IMR-90 (cell line): Measurements from ENCODE around the gene GRIA4. TPM values are rescaled to one million over a fixed set of nuclear protein-coding genes. Genes with fewer than 3 reads are reported as not detected.

Experiments used
- ATAC-seq: fragments of 200-7000 bp; cut with Tn5 transposase; 2 replicates; pipeline ENCODE4 v1.9.1; 2020; ENCODE audit warnings: low read depth, mild to moderate bottlenecking, moderate library complexity
- BruUV-seq: library from RNA; stranded (reverse); fragments of 400-500 nt; replicated peaks from 2 replicates; lab custom pipeline; 2021; lab: Mats Ljungman, UMichigan
- CTCF ChIA-PET: fragments of 300-600 bp; formaldehyde crosslinking; extraction: SDS; loops from one replicate; lab custom pipeline; 2021; ENCODE audit warnings: antibody characterized with exemption; lab: Yijun Ruan, JAX
- POLR2A ChIA-PET: fragments of 300-600 bp; sonication (Branson Sonifier 250); formaldehyde crosslinking; loops from one replicate; lab custom pipeline; 2022; ENCODE audit warnings: antibody characterized with exemption; ENCODE audit not compliant: unreplicated experiment; lab: Charles Lee
- DNase-seq: peaks from one replicate; pipeline ENCODE4 v3.0.0; 2013
- H2AFZ ChIP-seq: replicated peaks from 2 replicates; pipeline ENCODE3; 2013; ENCODE audit warnings: low read length, mild to moderate bottlenecking; ENCODE audit not compliant: poor library complexity
- H2AK5ac ChIP-seq: 2 replicates; pipeline ENCODE4 v1.6.1; 2013; ENCODE audit warnings: low read depth, low read length, inconsistent platforms
- H2AK9ac ChIP-seq: replicated peaks from 2 replicates; pipeline ENCODE3; 2013; ENCODE audit warnings: mild to moderate bottlenecking, low read depth, low read length, moderate library complexity; ENCODE audit not compliant: poor library complexity
- H2BK120ac ChIP-seq: 2 replicates; pipeline ENCODE4 v1.6.1; 2013; ENCODE audit warnings: low read depth, low read length, inconsistent platforms
- H2BK15ac ChIP-seq: 3 replicates; pipeline ENCODE4 v1.6.1; 2013; ENCODE audit warnings: low read depth, low read length, inconsistent platforms
- H2BK20ac ChIP-seq: 2 replicates; pipeline ENCODE4 v1.6.1; 2013; ENCODE audit warnings: low read depth, mild to moderate bottlenecking, inconsistent platforms, low read length, moderate library complexity
- H2BK5ac ChIP-seq: 2 replicates; pipeline ENCODE4 v1.6.1; 2013; ENCODE audit warnings: mild to moderate bottlenecking, low read depth, low read length, inconsistent platforms; ENCODE audit not compliant: poor library complexity, severe bottlenecking
- H3K14ac ChIP-seq: replicated peaks from 2 replicates; pipeline ENCODE4 v1.6.1; 2013; ENCODE audit warnings: low read depth, low read length, inconsistent platforms
- H3K18ac ChIP-seq: 2 replicates; pipeline ENCODE4 v1.6.1; 2013; ENCODE audit warnings: low read depth, low read length, control low read depth
- H3K23ac ChIP-seq: 2 replicates; pipeline ENCODE4 v1.6.1; 2013; ENCODE audit warnings: low read depth, low read length, inconsistent platforms
- H3K27ac ChIP-seq: 2 replicates; pipeline ENCODE4 v1.5.1; 2013; ENCODE audit warnings: mild to moderate bottlenecking, control low read depth, low read length; ENCODE audit not compliant: insufficient read depth
- H3K27me3 ChIP-seq: 2 replicates; pipeline ENCODE4 v1.6.1; 2013; ENCODE audit warnings: low read length; ENCODE audit not compliant: control insufficient read depth, insufficient read depth
- H3K36me3 ChIP-seq: 2 replicates; pipeline ENCODE4 v1.6.1; 2013; ENCODE audit warnings: low read length, mixed read lengths; ENCODE audit not compliant: control insufficient read depth, insufficient read depth
- H3K4ac ChIP-seq: 2 replicates; pipeline ENCODE4 v1.6.1; 2013; ENCODE audit warnings: low read depth, low read length, inconsistent platforms
- H3K4me1 ChIP-seq: 2 replicates; pipeline ENCODE4 v1.6.1; 2013; ENCODE audit warnings: low read length, mixed read lengths; ENCODE audit not compliant: control insufficient read depth, insufficient read depth
- H3K4me2 ChIP-seq: 2 replicates; pipeline ENCODE4 v1.6.1; 2013; ENCODE audit warnings: low read depth, mild to moderate bottlenecking, control low read depth, low read length, moderate library complexity
- H3K4me3 ChIP-seq: 2 replicates; pipeline ENCODE4 v1.5.1; 2013; ENCODE audit warnings: low read depth, mild to moderate bottlenecking, control low read depth, low read length, moderate library complexity; ENCODE audit not compliant: insufficient read depth
- H3K56ac ChIP-seq: 2 replicates; pipeline ENCODE4 v1.6.1; 2013; ENCODE audit warnings: low read length, inconsistent platforms; ENCODE audit not compliant: insufficient read depth; ENCODE audit errors: extremely low read depth
- H3K79me1 ChIP-seq, 2 experiments: 2 replicates each; pipeline ENCODE4 v1.6.1; 2013; ENCODE audit warnings: low read length in 2 of 2, inconsistent platforms in 1 of 2, low read depth in 1 of 2
- H3K9ac ChIP-seq: 2 replicates; pipeline ENCODE4 v1.6.1; 2013; ENCODE audit warnings: low read depth, low read length, control low read depth
- H3K9me1 ChIP-seq: 2 replicates; pipeline ENCODE4 v1.6.1; 2013; ENCODE audit warnings: low read length, inconsistent platforms; ENCODE audit not compliant: insufficient read depth
- H3K9me3 ChIP-seq: 2 replicates; pipeline ENCODE4 v1.6.1; 2013; ENCODE audit warnings: low read length; ENCODE audit not compliant: control insufficient read depth, insufficient read depth
- H4K20me1 ChIP-seq: 2 replicates; pipeline ENCODE4 v1.6.1; 2013; ENCODE audit warnings: low read length, inconsistent platforms; ENCODE audit not compliant: insufficient read depth
- H4K5ac ChIP-seq: 2 replicates; pipeline ENCODE4 v1.6.1; 2013; ENCODE audit warnings: mild to moderate bottlenecking, low read depth, low read length, control low read depth
- H4K8ac ChIP-seq, 2 experiments: 2 replicates each; pipeline ENCODE4 v1.6.1; 2013; ENCODE audit warnings: low read depth in 2 of 2, low read length in 2 of 2, control low read depth in 1 of 2, inconsistent platforms in 1 of 2
- H4K91ac ChIP-seq: 2 replicates; pipeline ENCODE4 v1.6.1; 2013; ENCODE audit warnings: low read depth, low read length, inconsistent platforms; ENCODE audit not compliant: insufficient read depth
- BHLHE40 ChIP-seq: fragments of 150-350 bp; IDR thresholded peaks from 2 replicates; pipeline ENCODE4 v1.6.1; 2016; ENCODE audit warnings: mild to moderate bottlenecking, low read depth, low read length
- CEBPB ChIP-seq: IDR thresholded peaks from 2 replicates; pipeline ENCODE4 v1.6.1; 2012; ENCODE audit warnings: low read depth, low read length, improper control_type of control experiment
- CHD1 ChIP-seq: IDR thresholded peaks from 2 replicates; pipeline ENCODE4 v1.6.1; 2012; ENCODE audit warnings: low read depth, low read length, improper control_type of control experiment
- FOS ChIP-seq: fragments of 150-350 bp; IDR thresholded peaks from 2 replicates; pipeline ENCODE4 v1.6.1; 2016; ENCODE audit warnings: low read depth, low read length
- MAFK ChIP-seq: IDR thresholded peaks from 2 replicates; pipeline ENCODE4 v1.6.1; 2012; ENCODE audit warnings: low read depth, low read length, improper control_type of control experiment
- MAZ ChIP-seq: IDR thresholded peaks from 2 replicates; pipeline ENCODE4 v1.6.1; 2012; ENCODE audit warnings: low read depth, mild to moderate bottlenecking, low read length, improper control_type of control experiment, moderate library complexity, borderline replicate concordance
- MXI1 ChIP-seq: IDR thresholded peaks from 2 replicates; pipeline ENCODE4 v1.6.1; 2012; ENCODE audit warnings: low read depth, mild to moderate bottlenecking, low read length, moderate library complexity, borderline replicate concordance
- NFE2L2 ChIP-seq: fragments of 150-350 bp; IDR thresholded peaks from 2 replicates; pipeline ENCODE4 v1.6.1; 2016; ENCODE audit warnings: low read depth, mild to moderate bottlenecking, low read length
- POLR2A ChIP-seq: IDR thresholded peaks from 2 replicates; pipeline ENCODE4 v1.6.1; 2012; ENCODE audit warnings: mild to moderate bottlenecking, low read depth, low read length
- RAD21 ChIP-seq: IDR thresholded peaks from 2 replicates; pipeline ENCODE4 v1.6.1; 2012; ENCODE audit warnings: low read length, improper control_type of control experiment
- RCOR1 ChIP-seq: IDR thresholded peaks from 2 replicates; pipeline ENCODE4 v1.6.1; 2012; ENCODE audit warnings: mild to moderate bottlenecking, low read length, improper control_type of control experiment; ENCODE audit not compliant: insufficient replicate concordance
- RFX5 ChIP-seq: IDR thresholded peaks from 2 replicates; pipeline ENCODE4 v1.8.0; 2012; ENCODE audit warnings: low read depth, mild to moderate bottlenecking, low read length, moderate library complexity
- SMC3 ChIP-seq: fragments of 150-350 bp; IDR thresholded peaks from 2 replicates; pipeline ENCODE4 v1.6.1; 2016; ENCODE audit warnings: low read depth, mild to moderate bottlenecking, antibody characterized with exemption, low read length, moderate library complexity
- WGBS, 2 experiments: methylation state at CpG; one replicate each; pipeline versions ENCODE4 v1.1.5 to v1.1.7; 2013; ENCODE audit warnings: missing lambda C conversion rate in 2 of 2; ENCODE audit not compliant: insufficient read length in 1 of 2; ENCODE audit errors: extremely low coverage in 2 of 2; 5-methylcytosine and 5-hydroxymethylcytosine counted together
- dilution Hi-C: fragments of 300-500 bp; cut with HindIII; formaldehyde crosslinking; loops from one replicate; pipeline ENCODE4 v1.14.3; 2018; ENCODE audit warnings: low sequenced_read_pairs; ENCODE audit not compliant: unreplicated experiment
- in situ Hi-C: fragments of 300-500 bp; cut with MboI; formaldehyde crosslinking; loops from 3 replicates; pipeline ENCODE4 v1.14.3; 2019; ENCODE audit warnings: low sequenced_read_pairs, inconsistent platforms, mixed read lengths
- intact Hi-C: fragments of 100-400 bp; cut with micrococcal nuclease; formaldehyde crosslinking; loops from 2 replicates; pipeline ENCODE4 v1.10.0; 2022
- polyA plus RNA-seq, 3 experiments: library from polyadenylated mRNA; depleted of rRNA; stranded (reverse); fragments of >200 nt; gene quantifications; 2 replicates each; pipeline ENCODE4 v1.2.3, GENCODE V29; 2012; ENCODE audit warnings: low replicate concordance in 1 of 3
- total RNA-seq: library from RNA; depleted of rRNA; stranded (reverse); fragments of >200 nt; gene quantifications from 2 replicates; pipeline ENCODE4 v1.2.3, GENCODE V29; 2012
- TF ChIP-seq, protein P1 (sequence below): fragments of 150-350 bp; IDR thresholded peaks from 2 replicates; pipeline ENCODE4 v1.6.1; 2016; ENCODE audit warnings: low read depth, mild to moderate bottlenecking, low read length, moderate library complexity, borderline replicate concordance
- TF ChIP-seq, protein P2 (sequence below): conservative IDR thresholded peaks from 2 replicates; pipeline ENCODE4 v1.5.1; 2012; ENCODE audit warnings: mild to moderate bottlenecking, low read depth, low read length, improper control_type of control experiment
- TF ChIP-seq, protein P3 (sequence below): fragments of 150-350 bp; IDR thresholded peaks from 2 replicates; pipeline ENCODE4 v1.6.1; 2017; ENCODE audit warnings: mild to moderate bottlenecking, antibody characterized with exemption, low read length, low read depth

GRIA4 gene
- total and polyA plus RNA-seq, 2 of the 4 experiments (the other 2 are of a cell fraction), result 0.36 to 1.0 TPM

DNA sequence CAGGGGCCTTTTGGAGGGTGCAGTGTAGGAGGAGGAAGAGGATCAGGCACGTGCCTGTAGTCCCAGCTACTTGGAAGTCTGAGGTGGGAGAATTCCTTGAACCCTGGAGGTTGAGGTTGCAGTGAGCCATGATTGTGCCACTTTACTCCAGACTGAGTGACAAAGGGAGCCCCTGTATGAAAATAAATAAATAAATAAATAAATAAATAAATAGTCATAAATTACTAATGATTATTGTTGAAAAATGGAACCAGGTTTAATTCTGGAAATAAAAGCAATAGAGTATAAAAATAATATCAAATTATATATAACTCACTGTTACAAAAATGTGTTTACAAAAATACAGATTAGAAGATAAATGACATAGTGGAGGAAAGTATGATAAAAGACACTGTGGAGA, 37.9 kb downstream of the GRIA4 start:
- Histone ChIP-seq H4K8ac (no peak overlapping the region), H3K9me3 (no peaks in the 10 kb centered on the region), H3K9ac (no peak overlapping the region), H3K4me1 (no peaks in the 10 kb centered on the region), H4K20me1 (no peaks in the 10 kb centered on the region), H3K56ac (no peak overlapping the region), H3K36me3 (no peaks in the 10 kb centered on the region), H3K27ac (no peak overlapping the region), H3K27me3 (no peaks in the 10 kb centered on the region), H3K9me1 (no peaks in the 10 kb centered on the region), H2AFZ (no peak overlapping the region), H3K23ac (no peak overlapping the region), H2BK120ac (no peak overlapping the region), H3K4me3 (no peak overlapping the region), H4K91ac (no peak overlapping the region), H2AK9ac (no peak overlapping the region), H3K18ac (no peak overlapping the region), H3K4ac (no peak overlapping the region), H2BK15ac (no peak overlapping the region), H3K14ac (no peak overlapping the region), H3K4me2 (no peak overlapping the region), H2BK5ac (no peak overlapping the region), H2AK5ac (no peak overlapping the region), H3K79me1 (no peaks in the 10 kb centered on the region), H4K5ac (no peak overlapping the region), H2BK20ac (no peak overlapping the region)
- no peak for DNase-seq
- ATAC-seq, result no peak
- CTCF ChIA-PET, result no interaction called here
- WGBS, 2 experiments, result no CpG with 5 or more reads among the region's 1 CpG
- in situ Hi-C loops, result no loop called here
- BruUV-seq, result no TSS peak
- TF ChIP-seq MXI1, result no peak
- TF ChIP-seq, protein P1, sequence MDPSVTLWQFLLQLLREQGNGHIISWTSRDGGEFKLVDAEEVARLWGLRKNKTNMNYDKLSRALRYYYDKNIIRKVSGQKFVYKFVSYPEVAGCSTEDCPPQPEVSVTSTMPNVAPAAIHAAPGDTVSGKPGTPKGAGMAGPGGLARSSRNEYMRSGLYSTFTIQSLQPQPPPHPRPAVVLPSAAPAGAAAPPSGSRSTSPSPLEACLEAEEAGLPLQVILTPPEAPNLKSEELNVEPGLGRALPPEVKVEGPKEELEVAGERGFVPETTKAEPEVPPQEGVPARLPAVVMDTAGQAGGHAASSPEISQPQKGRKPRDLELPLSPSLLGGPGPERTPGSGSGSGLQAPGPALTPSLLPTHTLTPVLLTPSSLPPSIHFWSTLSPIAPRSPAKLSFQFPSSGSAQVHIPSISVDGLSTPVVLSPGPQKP, result no peak
- TF ChIP-seq RAD21, result no peak
- TF ChIP-seq CHD1, result no peak
- TF ChIP-seq FOS, result no peak
- TF ChIP-seq NFE2L2, result no peak
- TF ChIP-seq MAFK, result no peak
- no peak for TF ChIP-seq MAZ
- TF ChIP-seq, protein P2, sequence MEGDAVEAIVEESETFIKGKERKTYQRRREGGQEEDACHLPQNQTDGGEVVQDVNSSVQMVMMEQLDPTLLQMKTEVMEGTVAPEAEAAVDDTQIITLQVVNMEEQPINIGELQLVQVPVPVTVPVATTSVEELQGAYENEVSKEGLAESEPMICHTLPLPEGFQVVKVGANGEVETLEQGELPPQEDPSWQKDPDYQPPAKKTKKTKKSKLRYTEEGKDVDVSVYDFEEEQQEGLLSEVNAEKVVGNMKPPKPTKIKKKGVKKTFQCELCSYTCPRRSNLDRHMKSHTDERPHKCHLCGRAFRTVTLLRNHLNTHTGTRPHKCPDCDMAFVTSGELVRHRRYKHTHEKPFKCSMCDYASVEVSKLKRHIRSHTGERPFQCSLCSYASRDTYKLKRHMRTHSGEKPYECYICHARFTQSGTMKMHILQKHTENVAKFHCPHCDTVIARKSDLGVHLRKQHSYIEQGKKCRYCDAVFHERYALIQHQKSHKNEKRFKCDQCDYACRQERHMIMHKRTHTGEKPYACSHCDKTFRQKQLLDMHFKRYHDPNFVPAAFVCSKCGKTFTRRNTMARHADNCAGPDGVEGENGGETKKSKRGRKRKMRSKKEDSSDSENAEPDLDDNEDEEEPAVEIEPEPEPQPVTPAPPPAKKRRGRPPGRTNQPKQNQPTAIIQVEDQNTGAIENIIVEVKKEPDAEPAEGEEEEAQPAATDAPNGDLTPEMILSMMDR, result no peak
- TF ChIP-seq, protein P3, sequence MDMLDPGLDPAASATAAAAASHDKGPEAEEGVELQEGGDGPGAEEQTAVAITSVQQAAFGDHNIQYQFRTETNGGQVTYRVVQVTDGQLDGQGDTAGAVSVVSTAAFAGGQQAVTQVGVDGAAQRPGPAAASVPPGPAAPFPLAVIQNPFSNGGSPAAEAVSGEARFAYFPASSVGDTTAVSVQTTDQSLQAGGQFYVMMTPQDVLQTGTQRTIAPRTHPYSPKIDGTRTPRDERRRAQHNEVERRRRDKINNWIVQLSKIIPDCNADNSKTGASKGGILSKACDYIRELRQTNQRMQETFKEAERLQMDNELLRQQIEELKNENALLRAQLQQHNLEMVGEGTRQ, result no peak
- no peak for TF ChIP-seq RFX5
- TF ChIP-seq SMC3, result no peak
- TF ChIP-seq POLR2A, result no peak
- TF ChIP-seq BHLHE40, result no peak
- no peak for TF ChIP-seq CEBPB
- TF ChIP-seq RCOR1, result no peak
- intact Hi-C loops, result no loop called here
- POLR2A ChIA-PET, result no interaction called here
- dilution Hi-C loops, result no loop called here
